ENCODE measurements around the gene ATP1B2. TPM values are rescaled to one million over a fixed set of nuclear protein-coding genes. Genes with fewer than 3 reads are reported as not detected.

The ATP1B2 gene
- total and polyA plus RNA-seq, 9 of the 15 experiments (the other 6 are each of a cell fraction or from before 2014, with no cell fraction given), result 0.23 to 6.0 (median 0.99) TPM

- TF ChIP-seq MLX (CRISPR knock-in tag; conservative IDR thresholded peaks at IDR 0.05) (no peak), ZKSCAN3 (CRISPR knock-in tag; IDR thresholded peaks at IDR 0.05) (no peak), ZNF644 (tag; IDR thresholded peaks at IDR 0.05; ENCODE audit: low read depth) (no peak), MEF2A (IDR thresholded peaks at IDR 0.05; ENCODE audit: control insufficient read depth, low read depth, low read length) (no peak), MYNN (IDR thresholded peaks at IDR 0.05) (no peak), MYNN (CRISPR knock-in tag; IDR thresholded peaks at IDR 0.05) (no peak), PTTG1 (tag; IDR thresholded peaks at IDR 0.05; ENCODE audit: low read depth) (no peak), ZEB2 (IDR thresholded peaks at IDR 0.05) (no peak), OTX1 (CRISPR knock-in tag; IDR thresholded peaks at IDR 0.05) (no peak), ZNF445 (CRISPR knock-in tag; IDR thresholded peaks at IDR 0.05; ENCODE audit: low read depth) (no peak), CREM (IDR thresholded peaks at IDR 0.05; ENCODE audit: low read depth) (peak; percentile 58; the same call in 1 of the 2 replicates), CHD1 (IDR thresholded peaks at IDR 0.05; ENCODE audit: low read length) (peak; percentile 96), ZFP30 (CRISPR knock-in tag; IDR thresholded peaks at IDR 0.05; ENCODE audit: borderline replicate concordance) (no peak), SRSF3 (IDR thresholded peaks at IDR 0.05; ENCODE audit: insufficient read depth, low read length) (no peak), TEAD2 (tag; IDR thresholded peaks at IDR 0.05) (no peak), NBN (IDR thresholded peaks at IDR 0.05; ENCODE audit: low read depth) (no peak), ZNF407 (IDR thresholded peaks at IDR 0.05; ENCODE audit: low read depth) (no peak), KDM5B (IDR thresholded peaks at IDR 0.05; ENCODE audit: insufficient replicate concordance, low read depth, low read length) (peak; percentile 99), ZNF316 (IDR thresholded peaks at IDR 0.05) (no peak), ZNF143 (CRISPR knock-in tag; IDR thresholded peaks at IDR 0.05) (peak; percentile 88), RHOXF2B (CRISPR knock-in tag; conservative IDR thresholded peaks at IDR 0.05) (no peak)
Measured at GRCh38 chr17:7687072-7687907, 36.6 kb downstream of the ATP1B2 start, which contains the start of gene TP53 (continued).
